COLO668 (cell line): ENCODE results near the gene IER5.

Experiments
- DNase-seq: peaks from one replicate; lab custom pipeline; 2025; ENCODE audit not compliant: unreplicated experiment; lab: John Stamatoyannopoulos, UW

Gene IER5

DNA sequence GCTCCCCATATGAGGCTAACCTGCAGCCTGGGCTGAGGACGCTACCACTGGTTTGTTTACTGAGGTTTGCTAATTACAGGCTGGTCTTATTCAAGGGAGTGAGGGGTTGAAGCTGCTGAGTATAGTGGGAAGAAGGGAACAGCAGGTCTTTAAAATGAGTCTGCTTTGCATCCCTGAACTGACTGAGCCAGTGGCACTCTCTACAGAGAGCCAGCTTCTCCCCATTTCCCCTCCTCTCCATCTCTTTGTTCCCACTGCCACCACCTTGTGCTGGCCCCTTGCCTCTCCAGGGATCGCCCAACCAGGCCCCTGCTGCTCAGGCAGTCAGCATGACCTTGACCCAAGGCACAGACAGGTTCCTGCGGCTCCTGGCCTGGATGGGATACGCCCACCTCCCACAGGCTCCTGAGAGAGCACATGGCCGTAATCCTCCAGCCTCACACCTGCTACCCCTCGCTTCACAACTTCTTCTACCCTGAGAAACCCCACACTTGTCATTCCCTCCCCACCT is 45.0 kb downstream of the IER5 start:
- no peak for DNase-seq

DNA sequence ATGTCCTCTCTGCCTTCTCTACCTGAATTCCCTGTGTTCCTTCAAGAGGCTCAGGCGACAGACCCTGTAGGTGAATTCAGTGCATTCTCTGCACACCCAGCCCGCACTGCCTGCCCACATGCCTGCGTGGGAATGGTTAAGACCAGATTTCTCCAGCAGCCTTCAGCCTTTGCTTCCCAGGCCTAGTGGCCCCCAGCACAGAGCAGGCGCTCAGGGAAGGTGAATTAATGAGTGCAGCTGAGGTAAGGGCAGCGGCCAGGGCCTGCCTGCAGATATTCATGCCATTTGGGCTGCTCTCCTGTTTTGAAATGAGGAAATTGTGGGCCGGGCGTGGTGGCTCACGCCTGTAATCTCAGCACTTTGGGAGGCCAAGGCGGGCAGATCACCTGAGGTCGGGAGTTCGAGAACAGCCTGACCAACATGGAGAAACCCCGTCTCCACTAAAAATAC is 45.5 kb downstream of the IER5 start:
- no peak for DNase-seq

- DNase-seq: peak; percentile 55
Measured at GRCh38 chr1:181134543-181135436, 46.3 kb downstream of the IER5 start.

GRCh38 chr1:181135437-181135731 is 46.9 kb downstream of the IER5 start:
- no peak for DNase-seq

GRCh38 chr1:181135815-181136737 is 47.6 kb downstream of the IER5 start:
- DNase-seq: no peak

- DNase-seq: no peak
Measured at GRCh38 chr1:181136738-181137122, 48.2 kb downstream of the IER5 start.

- no peak for DNase-seq
Measured at GRCh38 chr1:181137217-181137743, 48.8 kb downstream of the IER5 start.

DNA sequence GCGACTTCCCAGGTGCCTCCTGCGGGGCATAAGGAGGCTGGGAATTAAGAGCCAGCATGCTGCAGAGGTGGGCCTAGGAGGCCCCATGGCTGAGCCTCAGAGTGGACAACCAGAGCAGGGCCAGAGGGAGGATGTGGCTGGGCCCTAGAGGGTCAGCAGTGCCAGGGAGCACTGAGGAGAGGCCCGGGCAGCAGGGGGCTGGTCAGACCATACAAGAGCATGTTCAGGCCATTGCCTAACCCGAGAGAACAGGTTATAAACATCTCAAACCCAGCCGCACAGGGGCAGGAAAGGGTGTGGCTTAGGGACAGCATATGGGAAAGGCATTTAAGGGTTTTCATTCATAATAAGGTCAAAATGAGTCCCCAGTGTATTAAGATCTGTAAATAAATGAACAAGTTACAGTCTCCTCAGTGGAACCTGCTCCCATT is 51.1 kb downstream of the IER5 start:
- DNase-seq: no peak

DNA sequence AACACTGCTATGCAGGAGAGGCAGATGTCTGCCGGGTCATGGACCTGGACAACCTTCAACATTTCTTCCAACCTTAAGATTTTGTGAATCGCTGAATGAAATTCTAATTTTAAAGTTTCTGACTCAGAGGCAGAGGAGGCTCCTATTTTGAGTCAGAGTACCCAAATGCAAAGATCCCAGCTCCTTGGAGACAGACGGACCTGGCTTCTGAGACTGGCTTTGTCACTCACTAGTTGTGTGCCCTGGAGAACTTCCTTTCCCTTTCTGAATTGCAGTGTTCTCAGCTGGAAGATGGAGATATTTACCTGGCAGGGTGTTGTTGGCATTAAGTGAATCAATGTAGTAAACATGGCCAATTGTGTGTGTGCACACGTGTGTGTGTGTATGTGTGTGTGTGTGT is 51.9 kb downstream of the IER5 start:
- DNase-seq: no peak

DNA sequence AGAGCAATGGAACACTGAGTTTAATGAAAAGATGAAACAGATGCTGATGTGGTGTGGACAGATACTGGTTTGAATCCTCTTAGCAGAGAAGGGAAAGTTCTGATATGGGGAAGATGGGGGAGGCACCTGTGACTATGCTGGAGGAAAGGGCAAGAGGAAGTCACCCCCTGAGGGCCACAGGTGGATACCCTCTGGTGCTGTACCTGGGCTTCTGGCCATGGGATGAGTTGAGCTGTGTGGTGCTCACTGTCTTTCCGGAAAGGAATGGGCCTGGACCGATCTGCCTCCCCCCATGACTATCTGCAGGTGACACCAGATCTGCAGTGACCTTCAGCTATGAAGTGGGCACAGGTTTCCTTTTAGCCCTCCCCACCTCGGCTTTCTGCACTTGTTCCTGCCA is 52.4 kb downstream of the IER5 start:
- DNase-seq: no peak

DNA sequence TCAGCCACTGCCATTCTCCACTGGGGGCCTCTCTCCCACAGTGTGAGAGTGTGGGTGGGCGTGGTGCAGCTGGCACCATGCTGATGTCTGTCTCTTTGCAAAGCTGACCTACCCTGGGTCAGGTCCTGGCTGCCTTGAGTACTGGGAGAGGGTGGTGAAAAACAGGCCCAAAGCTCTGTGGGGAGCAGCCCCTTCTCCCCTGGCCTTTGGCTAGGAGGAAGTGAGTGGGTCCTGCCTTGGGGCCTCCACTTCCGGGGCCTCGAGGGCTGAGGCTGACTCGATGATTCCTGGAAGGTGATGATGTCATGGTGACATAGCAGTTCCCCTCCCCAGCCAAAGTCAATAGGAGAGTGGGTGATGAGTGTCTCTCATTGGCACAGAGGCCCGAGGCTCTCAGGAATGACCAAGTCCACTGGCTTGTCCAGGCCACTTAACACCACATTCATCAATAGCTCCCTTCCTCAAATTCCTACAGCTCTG is 53.0 kb downstream of the IER5 start:
- no peak for DNase-seq
